Measurements from ENCODE around the gene MAL. TPM values are rescaled to one million over a fixed set of nuclear protein-coding genes. Genes with fewer than 3 reads are reported as not detected.

The MAL gene
- total RNA-seq, 1 donor from 2014 or later, result not detected

GRCh38 chr2:95077861-95078603 lies 52.5 kb downstream of the MAL start:
- Histone ChIP-seq H3K4me1 (peaks cover 6 to 7% of the 10 kb centered on the region in 2 donors), H3K27me3 (no peaks in the 10 kb centered on the region), H3K27ac (no peak overlapping the region), H3K36me3 (no peaks in the 10 kb centered on the region), H3K4me3 (no peak overlapping the region), H3K9me3 (no peaks in the 10 kb centered on the region)
- DNase-seq (ENCODE audit: low spot score in 2 of 2), result no peak
- TF ChIP-seq CTCF (IDR thresholded peaks at IDR 0.05), result no peak
- intact Hi-C loops (cut with DNase I), result no loop called here

DNA sequence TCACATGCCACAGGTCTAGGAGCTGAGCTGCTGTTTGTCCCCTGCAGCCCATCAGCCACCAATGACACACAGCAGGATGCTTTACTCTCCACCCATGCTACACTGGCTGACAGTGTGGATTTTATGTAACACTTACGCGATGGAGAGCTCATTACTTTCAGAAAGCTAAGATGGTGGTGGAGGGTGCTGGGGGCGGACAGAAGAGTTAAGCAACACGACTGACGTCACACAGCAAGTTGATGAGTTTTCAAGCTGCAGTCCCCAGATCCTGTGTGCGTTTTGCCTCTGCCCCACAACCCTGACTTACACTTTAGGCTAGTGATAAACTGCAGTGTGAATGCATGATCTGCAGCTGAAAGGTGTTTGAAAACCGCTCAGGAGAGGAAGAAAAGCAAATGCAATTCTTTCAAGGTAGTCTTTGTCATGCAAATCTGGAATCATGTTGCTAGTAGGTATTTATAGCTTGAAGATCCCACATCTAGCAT lies 53.7 kb downstream of the MAL start:
- H3K9me3 ChIP-seq, result no peaks in the 10 kb centered on the region
- H3K27ac ChIP-seq, result no peak overlapping the region
- TF ChIP-seq CTCF (IDR thresholded peaks at IDR 0.05), result no peak
- DNase-seq (ENCODE audit: low spot score in 2 of 2), result no peak
- H3K4me3 ChIP-seq, result no peak overlapping the region
- intact Hi-C loops (cut with DNase I), result no loop called here
- H3K36me3 ChIP-seq, result no peaks in the 10 kb centered on the region
- no peaks in the 10 kb centered on the region for H3K27me3 ChIP-seq
- H3K4me1 ChIP-seq, result peaks cover 6 to 7% of the 10 kb centered on the region in 2 donors

- H3K4me3 ChIP-seq, result no peak overlapping the region
- H3K4me1 ChIP-seq, result no peaks in the 10 kb centered on the region
- intact Hi-C loops (cut with DNase I), result no loop called here
- no peak overlapping the region for H3K27ac ChIP-seq
- TF ChIP-seq CTCF (IDR thresholded peaks at IDR 0.05), result no peak
- DNase-seq (ENCODE audit: low spot score in 2 of 2), result no peak
- no peaks in the 10 kb centered on the region for H3K9me3 ChIP-seq
- H3K36me3 ChIP-seq, result peaks cover 25% of the 10 kb centered on the region in 2 donors
- no peaks in the 10 kb centered on the region for H3K27me3 ChIP-seq
Observed at GRCh38 chr2:95082477-95082876, 57.0 kb downstream of the MAL start.

DNA sequence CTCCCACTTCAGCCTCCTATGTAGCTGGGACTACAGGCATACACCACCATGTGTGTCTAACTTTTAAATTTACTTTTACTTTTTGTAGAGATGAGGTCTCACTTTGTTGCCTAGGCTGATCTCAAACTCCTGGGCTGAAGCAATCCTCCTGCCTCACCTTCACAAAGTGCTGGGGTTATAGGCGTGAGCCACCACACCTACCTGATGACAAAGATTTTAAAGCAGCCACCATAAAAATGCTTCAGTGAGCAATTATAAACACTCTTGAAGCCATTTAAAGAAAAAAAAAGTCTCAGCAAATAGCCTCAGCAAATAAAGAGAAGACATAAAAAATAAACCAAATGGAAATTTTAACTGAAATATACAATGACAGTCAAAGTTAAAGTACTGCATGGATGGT lies 60.5 kb downstream of the MAL start:
- H3K27me3 ChIP-seq, result no peaks in the 10 kb centered on the region
- no peak for DNase-seq (ENCODE audit: low spot score in 2 of 2)
- H3K36me3 ChIP-seq, result peaks cover 45 to 56% of the 10 kb centered on the region in 2 donors
- H3K4me3 ChIP-seq, result no peak overlapping the region
- H3K4me1 ChIP-seq, result no peaks in the 10 kb centered on the region
- intact Hi-C loops (cut with DNase I), result no loop called here
- H3K27ac ChIP-seq, result no peak overlapping the region
- TF ChIP-seq CTCF (IDR thresholded peaks at IDR 0.05), result no peak
- no peaks in the 10 kb centered on the region for H3K9me3 ChIP-seq

DNA sequence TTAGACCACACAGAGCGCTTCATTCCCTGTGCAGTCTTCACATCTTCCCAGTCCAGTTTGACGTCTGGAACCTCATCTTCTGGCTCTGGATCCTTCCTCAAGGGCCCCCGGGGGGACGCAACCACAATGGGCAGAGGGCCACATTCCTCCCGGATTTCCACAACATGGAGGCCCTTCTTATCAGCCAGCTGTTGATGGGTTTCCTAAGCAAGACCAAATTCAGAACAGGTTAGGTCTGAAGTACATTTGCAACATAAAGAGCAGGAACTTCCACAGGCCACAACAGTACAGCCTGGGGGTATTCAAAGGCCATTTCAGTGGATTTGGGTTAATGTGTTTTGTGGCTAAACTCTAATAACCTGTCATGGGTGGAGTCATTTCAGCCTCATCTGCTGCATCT lies 61.9 kb downstream of the MAL start:
- TF ChIP-seq CTCF (IDR thresholded peaks at IDR 0.05), result no peak
- no peak for DNase-seq (ENCODE audit: low spot score in 2 of 2)
- Histone ChIP-seq H3K36me3 (peaks cover 56 to 68% of the 10 kb centered on the region in 2 donors), H3K4me1 (no peaks in the 10 kb centered on the region), H3K9me3 (no peaks in the 10 kb centered on the region), H3K4me3 (no peak overlapping the region), H3K27ac (no peak overlapping the region), H3K27me3 (no peaks in the 10 kb centered on the region)
- intact Hi-C loops (cut with DNase I), result no loop called here
